NCI-H1048 (cell line): ENCODE results near the gene ZC3H7A.
"Not testable (repeated sequence)": the region's sequence is repeated elsewhere in the genome, so short reads cannot be mapped to it uniquely, and the experiment has no call there.

Experiments
- DNase-seq: peaks from one replicate; lab custom pipeline; 2025; lab: John Stamatoyannopoulos, UW

ZC3H7A gene

DNA sequence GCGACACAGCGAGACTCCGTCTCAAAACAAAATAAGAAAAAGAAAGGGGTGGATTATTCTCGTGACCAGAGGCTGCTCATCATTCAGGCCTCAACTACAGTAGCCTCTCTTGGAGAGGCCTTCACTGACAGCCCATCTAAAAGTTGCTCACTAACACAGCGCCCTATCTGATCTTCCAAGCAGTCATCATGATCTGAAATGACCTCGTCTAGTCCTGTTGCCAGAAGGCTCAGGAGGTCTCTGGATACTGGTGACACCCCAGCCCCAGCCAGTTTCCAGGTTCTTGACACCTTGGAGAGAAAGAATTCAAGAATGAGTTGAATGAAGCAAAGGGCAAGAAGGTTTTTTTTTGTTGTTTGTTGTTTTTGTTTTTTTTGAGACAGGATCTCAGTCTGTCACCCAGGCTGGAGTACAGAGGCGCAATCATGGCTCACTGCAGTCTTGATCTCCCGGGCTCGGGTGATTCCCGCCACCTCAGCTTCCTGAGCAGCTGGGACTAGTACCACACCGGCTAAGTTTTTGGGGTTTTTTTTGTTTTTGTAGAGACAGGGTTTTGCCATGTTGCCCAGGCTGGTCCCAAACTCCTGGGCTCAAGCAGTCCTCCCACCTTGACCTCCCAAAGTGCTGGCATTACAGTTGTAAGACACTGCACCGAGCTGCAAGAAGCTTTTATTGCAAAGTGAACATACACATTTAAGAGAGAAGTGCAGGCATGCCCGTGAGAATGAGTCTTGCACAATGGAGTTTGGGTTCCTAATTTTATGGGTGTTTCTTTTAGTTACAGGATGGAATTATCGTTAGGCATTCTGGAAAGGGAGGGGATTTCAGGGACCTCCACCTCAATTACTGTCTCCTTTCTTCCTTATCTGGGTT, 2.7 kb upstream of the ZC3H7A start:
- no peak for DNase-seq

DNA sequence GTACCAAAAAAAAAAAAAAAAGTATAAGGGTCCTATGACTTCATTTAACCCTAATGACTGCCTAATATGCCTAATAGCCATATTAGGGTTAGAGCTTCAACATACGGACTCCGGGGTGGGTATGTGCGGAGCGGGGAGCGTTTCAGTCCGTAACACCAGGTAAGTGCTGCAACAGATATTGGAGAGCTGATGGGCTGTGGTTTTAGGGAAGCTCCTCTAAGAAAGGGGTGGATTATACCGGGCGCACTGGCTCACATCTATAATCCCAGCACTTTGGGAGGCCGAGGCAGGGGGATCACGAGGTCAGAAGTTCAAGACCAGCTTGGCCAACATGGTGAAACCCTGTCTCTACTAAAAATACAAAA, 1.9 kb upstream of the ZC3H7A start:
- no peak for DNase-seq

DNA sequence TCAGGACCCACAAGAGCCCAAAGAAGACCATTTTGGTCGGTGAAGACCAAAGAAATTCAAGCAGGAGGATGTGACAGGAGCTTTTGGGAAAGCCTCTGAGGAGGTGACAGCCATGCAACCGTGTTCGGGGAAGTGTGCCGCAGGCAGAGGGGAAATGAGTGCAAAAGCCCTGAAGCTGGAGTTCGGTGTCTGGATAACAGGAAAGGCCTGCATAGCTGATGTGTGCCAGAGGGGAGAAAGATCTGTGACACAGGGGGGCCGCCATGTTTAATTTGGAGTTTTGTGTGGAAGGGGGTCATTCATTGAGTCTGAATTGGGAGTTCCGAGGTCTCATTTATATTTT, 870 bp upstream of the ZC3H7A start:
- no peak for DNase-seq

DNA sequence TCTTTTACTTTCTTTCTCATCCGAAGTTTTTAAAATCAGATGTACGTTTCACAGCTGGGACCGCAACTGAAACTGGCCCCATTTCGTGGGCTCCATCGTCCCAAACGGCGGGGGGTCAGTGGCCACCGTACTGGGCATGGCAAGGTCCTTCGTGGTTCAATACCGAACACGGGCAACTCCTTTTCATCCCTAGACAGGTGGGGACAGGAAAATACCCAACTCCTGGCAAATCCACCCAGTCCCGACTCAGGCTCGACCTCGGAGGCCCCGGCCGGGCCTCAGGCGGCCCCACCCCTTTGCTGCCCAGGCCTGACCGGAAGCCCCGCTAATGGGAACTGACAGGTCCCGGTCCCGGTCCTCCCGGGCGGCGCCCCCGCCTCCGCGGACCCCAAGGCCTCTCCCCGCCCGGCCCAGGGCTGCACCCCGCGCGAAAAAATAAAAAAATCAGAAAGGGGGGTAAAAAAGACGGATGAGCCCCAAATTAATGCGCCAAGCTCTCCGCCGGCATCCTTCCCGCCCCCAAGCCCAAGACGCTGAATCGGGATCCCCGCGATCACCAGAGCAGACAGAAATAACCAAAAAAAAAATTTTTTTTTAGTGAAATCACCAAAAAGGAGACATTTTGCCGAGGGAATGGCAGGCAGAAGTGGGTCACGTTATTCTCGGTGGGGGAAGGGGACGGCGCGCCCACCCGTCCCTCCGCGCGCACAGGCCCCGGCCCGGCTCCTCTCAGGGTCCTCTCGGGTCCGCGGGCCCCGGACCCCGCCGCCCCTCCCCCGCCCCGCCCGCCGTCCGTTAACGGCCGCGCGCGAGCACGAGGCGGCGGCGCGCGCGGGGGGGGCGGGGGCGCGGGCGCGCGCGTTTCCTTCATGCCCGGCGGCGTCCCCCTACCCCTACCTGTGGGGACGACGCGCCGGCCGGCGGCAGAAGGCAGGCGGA, 562 bp downstream of the ZC3H7A start:
- no peak for DNase-seq

DNA sequence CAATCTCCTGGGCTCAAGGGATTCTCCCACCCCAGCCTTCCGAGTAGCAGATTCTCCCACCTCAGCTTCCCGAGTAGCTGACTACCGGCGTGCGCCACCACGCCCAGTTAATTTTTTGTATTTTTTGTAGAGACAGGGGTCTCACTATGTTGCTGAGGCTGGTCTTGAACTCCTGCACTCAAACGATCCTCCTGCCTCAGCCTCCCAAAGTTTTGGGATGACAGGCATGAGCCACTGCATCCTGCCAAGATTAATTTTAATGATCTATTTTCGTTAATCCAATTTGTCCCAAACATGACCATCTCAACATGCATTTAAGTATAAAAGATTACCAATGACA, 1.2 kb downstream of the ZC3H7A start:
- DNase-seq, result no peak

DNA sequence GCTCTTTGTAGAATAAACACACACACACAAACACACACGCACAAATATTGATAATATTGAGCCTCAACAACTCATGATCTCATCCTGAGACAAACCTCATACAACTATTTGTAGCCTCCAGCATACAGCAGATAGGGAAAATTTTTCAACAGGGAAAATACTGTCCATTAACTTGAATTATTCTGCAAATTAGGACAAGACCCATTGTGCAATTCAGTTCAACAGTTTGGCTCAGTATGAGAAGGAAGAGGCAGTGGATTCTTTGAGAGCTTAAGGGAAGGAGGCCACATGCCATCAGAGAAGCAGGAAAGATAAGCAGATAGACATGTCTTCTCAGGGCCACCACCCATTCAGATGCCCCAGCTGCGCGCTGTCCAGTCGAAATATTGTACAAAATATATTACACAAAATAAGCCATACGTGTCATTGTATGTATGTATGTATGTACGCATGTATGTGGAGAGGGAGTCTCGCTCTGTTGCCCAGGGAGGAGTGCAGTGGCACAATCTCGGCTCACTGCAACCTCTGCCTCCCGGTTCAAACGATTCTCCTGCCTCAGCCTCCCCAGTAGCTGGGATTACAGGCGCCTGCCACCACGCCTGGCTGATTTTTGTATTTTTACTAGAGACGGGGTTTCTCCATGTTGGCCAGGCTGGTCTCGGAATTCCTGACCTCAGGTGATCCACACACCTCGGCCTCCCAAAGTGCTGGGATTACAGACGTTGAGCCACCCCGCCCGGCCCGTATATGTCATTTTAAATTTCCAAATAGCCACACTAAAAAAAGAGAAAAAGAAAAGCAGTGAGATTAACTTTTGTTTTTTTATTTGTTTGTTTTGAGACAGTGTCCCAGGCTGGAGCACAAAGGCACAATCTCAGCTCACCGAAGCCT, 1.8 kb downstream of the ZC3H7A start:
- no peak for DNase-seq

DNA sequence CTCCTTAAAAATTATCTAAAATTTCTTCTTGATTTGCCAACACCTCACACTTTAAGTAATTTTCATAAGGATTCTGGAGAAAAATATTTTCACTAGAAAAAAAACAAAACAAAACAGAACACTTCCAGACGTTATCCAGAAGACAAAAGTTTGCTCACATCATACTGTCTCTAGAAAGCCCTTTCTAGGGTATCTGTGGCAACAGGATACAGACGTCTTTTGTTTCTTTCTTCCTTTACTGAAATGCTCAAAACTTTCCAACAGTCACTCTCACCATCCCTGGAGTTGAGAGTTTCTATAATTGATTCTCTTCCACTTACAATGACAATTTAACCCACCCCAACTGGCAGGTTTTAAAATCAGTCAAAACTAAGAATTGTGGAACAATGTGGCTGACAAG, 2.6 kb downstream of the ZC3H7A start:
- DNase-seq, result no peak

DNA sequence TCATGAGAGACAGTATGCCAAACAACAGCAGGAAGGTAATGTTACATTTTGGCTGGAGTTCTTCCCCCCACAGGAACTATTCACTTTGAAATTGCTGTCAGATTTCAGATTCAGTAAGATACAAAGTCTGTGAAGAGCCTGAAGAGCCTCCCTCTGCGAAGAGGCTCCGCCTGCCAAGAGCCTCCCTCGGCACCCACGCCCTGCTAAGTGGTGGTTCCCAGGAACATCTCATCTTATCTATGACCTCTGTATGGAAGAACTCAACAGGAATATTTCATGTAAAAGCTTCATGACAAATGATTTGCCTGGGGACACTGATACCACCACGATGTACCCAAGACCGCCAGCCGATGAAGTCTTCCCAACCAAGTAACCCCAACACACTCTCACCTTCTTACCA, 3.2 kb downstream of the ZC3H7A start:
- DNase-seq, result no peak

DNA sequence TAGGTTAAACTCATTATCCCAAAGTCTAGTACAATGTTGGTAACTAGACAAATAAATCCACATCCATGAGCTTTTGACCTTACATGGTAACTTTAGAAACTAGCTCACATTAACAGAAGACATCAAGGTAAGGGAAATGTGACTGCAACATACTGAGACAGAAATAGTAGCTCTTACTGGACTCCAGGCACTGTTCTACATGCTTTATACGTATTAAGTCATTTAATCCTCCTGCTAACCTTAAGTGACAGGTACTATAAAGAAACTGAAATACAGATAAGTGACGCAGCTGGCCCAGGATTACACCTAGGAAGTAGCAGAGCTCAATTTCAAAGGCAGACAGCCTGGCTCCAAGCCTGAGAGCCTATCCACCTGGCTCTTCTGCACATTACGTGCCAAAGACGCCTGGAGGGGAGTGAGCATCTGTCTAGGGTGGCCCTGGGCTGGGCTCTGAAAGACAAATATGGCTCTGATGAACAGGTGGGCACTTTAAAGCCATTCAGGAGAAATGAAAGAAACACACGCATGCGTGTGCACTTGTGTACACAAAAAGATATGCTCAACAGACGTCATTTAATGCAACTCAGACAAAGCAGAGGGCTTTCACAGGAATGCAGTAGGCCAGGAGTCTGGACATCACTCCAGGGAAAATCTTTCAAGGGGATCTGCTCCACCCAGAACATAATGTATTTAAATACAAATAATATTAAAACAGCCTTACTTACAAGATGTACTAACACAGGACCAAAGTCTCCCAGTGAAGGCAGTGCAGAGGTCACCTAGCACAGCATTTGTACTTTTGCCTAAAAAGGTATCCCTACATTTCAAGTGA, 4.4 kb downstream of the ZC3H7A start:
- no peak for DNase-seq

DNA sequence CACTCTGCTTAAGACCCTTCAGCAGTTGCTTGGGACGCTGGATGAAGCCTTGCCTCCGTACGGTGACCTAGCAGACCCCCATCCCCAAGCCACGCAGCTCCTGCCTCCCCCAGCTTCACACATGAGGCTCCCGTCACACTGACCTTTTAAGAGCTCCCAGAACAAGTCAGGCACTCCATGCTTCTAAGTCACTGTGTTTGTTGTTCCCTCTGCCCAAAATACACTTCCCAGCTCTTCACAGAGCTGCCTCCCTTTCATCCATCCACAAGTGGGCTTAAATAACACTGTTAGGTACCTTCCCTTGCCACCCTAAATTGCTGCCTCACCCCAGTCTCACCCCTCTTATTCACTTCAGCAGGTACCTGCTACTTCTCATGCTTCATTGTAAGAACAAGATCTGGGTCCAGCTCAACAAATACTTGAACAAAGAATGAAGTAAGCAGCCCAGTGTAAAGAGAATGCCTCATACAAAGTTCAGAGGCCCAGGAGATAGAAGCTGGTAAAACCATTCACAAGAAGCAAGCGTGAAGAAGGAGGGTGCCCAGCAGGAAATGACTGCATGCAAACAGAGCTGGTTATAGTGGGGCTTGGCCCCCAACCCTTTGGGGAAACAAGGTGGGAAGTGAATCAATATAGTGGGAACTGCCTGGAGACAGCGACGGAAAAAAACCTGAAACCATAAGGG, 5.8 kb downstream of the ZC3H7A start:
- DNase-seq, result no peak

DNA sequence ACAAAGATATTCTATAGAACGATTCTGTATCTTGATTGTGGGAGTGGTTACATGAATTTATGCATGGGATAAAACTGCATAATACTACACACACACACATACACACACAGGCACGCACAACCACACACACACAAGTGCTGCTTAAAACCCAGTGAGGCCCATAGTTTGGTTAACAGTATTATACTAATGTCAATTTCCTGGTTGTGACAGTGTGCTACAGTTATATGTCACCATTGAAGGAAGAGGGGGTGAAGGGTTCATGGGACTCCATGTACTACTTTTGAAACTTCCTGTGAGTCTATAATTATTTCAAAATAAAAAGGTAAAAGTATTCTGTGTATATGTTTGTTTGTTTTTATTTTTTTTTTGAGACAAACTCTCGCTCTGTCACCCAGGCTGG, 8.1 kb downstream of the ZC3H7A start:
- no peak for DNase-seq

DNA sequence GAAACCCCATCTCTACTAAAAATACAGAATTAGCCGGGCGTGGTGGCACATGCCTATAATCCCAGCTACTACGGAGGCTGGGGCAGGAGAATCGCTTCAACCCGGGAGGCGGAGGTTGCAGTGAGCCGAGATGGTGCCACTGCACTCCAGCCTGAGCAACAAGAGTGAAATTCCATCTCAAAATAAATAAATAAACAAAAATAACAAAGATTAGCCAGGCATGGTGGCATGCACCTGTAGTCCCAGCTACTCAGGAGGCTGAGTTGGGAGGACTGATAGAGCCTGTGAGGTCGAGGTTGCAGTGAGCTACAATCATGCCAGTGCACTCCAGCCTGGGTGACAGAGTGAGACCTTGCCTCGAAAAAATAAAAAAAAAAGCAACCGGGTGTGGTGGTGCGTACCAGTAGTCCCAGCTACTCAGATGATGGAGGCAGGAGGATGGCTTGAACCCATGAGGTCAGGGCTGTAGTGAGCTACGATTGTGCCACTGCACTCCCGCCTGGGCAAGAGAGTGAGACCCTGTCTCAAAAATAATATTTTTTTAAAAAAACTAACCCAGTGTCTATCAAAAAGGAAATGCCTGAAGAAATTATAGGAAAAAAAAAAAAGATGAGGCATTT, 12.0 kb downstream of the ZC3H7A start:
- not testable (repeated sequence) for DNase-seq

DNA sequence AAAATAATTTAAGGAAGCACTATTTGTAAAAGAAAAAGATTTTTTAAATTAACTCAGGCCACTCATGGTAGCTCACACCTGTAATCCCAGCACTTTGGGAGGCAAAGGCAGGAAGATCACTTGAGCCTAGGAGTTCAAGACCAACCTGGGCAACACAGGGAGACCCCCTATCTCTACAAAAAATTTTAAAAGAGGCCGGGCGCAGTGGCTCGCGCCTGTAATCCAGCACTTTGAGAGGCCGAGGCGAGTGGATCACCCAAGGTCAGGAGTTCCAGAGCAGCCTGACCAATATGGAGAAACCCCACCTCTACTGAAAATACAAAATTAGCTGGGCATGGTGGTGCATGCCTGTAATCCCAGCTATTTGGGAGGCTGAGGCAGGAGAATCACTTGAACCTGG, 12.7 kb downstream of the ZC3H7A start:
- DNase-seq, result not testable (repeated sequence)

DNA sequence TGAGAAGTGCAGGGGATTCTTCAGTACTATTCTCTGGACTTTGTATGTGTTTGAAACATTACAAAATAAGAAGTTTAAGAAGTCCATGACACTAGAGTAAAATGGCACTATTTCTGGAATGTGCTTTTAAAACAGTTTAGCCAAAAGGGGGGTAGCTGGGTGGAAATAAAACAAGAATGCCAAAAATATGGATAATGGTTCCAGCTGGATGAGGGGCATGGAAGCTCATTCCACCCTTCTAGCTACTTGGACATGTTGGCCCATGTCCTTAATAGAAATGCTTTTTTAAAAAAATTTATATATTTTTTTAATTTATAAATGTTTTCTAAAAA, 13.1 kb downstream of the ZC3H7A start:
- DNase-seq, result no peak

DNA sequence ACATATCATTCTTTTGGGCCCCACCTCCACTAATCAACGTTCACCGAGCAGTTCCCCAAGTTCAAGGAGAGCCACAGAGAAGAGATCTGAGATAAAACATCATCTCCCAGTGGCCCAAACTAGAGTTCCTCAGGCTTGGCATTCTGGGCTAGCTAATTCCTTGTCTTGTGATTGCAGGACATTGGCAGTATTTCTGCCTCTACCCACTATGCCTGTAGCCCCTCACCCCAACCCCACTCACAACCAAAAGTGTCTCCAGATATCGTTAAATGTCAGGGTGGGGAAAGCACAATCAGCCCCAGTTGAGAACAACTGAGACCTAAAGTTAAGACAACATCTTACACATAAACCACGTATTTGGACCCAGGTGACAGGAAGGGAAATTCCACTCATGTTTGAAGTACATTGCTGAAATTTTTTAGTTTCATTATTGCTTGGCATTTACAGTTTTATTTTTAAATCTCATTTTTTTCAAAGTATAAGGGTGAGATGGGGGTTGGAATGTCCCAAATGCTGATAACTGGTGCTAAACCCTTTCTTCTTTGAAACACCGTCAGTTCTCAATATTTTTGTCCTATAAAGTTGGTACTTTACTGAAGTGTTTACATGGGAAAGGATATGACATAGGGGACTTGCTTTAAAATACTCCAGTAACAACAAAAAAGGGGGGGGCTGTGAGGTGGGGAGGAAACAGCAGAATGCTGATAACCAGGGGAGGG, 13.6 kb downstream of the ZC3H7A start:
- no peak for DNase-seq

DNA sequence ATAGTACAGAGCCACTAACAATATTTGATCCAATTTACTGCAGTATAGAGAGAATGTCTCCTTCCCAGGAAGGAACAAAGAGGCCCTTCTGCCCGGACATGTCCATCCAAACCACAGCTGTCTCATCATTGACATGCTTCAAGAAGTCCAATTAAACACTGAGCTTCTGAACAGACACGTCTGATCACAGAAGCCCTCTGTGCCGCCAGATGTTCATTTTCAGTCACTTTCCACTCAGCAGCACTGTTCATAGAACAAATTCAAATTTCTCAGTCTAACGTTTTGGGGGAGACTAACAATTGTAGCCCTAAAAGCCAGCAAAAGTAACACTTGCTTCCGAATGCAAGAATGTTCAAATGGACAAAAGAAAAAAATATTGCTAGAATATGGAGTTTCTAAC, 15.3 kb downstream of the ZC3H7A start:
- no peak for DNase-seq

DNA sequence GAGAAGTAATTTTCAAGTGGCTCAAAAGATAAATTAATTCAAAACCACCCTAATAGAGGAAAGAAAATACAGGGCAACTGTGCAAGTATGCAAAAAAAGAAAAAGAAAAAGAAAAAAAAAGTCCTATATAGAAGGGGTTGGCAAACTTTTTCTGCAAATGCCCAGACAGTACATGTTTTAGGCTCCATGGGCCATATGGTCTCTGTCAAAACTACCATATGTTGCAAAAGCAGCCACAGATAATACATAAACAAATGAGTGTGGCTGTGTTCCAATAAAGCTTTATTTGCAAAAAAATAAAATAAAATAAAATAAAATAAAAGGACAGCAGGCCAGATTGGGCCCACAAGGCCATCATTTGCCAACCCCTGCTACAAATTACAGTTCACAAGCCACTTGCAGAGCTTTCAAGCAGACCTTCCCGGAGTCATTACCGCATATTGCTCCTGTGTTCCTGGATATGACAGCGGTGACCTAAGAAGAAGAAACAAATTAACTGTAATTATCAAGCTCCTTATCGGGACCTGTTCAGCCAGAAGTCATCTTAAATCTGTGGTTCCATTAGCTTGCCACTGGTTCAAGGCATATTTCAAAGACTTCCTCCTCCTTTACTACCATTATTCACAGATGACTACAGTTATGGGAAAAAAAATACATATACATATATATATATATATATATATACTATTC, 15.9 kb downstream of the ZC3H7A start:
- DNase-seq, result no peak

DNA sequence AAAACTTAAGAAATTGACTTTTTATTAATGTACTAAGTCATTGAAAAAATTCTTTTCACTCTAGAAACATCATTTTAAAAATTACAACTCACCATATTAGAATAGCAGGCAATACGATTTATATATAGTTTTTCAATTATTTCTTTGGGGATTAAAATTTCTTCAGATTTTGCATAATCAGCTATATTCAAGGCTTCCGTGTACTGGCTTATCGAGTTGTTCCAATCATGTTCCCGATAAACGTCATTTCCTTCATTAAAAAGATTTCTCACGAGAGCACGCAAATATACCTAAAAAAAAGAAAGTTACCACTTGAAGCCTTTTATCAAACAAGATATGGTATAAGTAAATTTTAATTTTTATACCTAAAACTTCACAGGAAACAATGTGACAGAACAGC, 18.0 kb downstream of the ZC3H7A start:
- DNase-seq, result no peak

DNA sequence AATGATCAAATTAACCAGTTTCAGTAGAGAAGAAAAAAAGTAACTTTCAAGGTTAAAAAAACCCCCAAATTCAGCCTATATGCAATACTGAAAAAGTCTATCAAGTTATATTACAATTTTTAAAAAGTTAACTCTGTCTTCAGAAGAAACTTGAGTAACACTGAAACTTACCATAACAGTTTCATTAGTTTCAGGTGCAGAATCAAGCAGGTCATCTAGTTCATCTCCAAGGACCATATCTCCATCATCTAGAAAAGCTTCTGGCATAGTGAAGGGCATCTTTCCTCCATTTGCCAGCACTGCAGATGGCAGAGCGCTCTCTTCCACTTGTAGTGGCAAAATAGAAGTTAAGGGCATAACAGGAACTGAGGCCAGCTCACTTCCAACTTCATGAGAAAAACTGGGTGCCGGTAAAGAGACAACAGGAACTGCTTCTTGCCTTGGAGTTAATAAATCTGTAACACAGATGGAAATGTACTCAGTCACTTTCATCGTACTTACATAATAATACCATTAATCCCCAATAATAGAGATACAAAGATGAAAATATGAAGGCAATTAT, 22.9 kb downstream of the ZC3H7A start:
- no peak for DNase-seq
